Activated CD8-positive, alpha-beta memory T cell treated with anti-CD3 and anti-CD28 coated beads, Interleukin-2, amount 50 U/mL, for 24 hours (primary cell): Measurements from ENCODE around the gene SIRT6.
"Not testable (repeated sequence)": the region's sequence is repeated elsewhere in the genome, so short reads cannot be mapped to it uniquely, and the experiment has no call there.

Experiments used
- DNase-seq: peaks from one replicate; pipeline ENCODE4 v3.0.0-alpha.2; 2020; ENCODE audit errors: extremely low read depth

SIRT6 gene

DNA sequence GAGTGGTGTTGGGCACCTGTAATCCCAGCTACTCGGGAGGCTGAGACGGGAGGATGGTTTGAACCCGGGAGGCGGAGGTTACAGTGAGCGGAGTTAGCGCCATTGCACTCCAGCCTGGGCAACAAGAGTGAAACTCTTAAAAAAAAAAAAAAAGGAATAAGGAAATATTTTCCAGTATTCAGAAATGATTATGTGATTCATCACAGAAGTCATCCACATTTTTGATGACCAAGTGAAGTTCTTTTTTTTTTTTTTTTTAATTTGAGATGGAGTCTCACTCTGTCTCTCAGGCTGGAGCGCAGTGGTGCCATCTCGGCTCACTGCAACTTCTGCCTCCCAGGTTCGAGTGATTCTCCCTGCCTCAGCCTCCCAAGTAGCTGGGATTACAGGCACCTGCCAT, 47.0 kb downstream of the SIRT6 start:
- DNase-seq = not testable (repeated sequence)

DNA sequence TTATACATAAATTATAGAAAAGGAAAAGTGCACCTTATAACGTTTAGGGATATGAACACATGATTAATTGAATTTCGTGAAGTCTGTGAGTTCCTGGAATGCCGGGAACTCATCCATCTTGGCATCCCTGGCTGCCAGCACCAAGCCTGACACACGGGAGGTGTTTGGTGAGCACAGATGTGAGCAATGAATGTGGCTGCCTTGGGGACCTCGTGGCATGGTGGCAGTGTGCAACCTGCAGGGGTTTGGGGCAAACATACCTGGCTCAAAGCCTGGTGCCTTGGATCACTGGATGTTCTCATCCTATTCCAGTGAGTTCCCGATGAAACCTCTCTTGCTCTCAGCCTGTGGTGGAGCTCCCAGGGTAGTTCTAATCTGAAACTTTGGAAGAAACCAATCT, 48.0 kb downstream of the SIRT6 start:
- no peak for DNase-seq

DNA sequence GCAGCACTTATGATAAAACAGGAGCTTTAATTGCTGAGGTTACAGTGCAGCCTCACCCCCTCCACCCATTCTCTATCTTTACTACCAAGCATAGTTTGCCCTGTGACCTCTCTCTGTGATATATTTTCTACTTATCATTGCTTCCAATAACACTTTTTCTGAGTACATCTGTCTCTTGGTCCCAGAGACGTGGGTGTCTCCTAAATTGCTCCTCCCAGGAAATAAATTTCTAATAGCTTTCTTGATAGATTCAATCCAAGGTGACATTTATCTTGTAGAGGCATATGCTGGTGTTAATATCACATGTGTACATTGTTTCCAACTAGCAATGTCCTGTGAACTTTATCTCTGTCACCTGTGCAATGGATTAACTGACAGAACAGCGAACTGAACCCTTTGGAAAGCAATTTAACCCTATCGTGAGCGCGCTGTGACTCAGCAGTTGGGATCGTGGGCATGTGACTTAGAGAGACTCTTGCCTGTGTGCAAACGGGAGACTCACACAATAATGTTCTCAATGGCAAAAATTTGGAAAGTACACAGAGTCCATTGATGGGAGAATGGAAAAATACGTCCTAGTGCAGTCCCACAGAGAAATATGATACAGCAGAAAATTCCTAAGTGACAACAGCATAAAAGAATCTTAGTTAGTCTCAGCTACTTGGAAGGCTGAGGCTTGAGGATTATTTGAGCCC, 51.5 kb downstream of the SIRT6 start:
- no peak for DNase-seq

DNA sequence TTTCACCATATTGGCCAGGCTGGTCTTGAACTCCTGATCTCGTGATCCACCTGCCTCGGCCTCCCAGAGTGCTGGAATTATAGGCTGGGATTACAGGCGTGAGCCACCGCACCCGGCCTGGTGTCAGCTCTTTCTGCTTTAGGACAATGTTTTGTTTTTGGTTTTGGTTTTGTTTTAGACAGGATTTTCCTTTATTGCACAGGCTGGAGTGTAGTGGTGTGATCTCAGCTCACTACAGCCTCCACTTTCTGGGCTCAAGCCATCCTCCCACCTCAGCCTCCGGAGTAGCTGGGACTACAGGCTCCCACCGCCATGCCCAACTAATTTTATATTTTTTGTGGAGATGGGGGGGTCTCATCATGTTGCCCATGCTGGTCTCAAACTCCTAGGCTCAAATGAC, 53.3 kb downstream of the SIRT6 start:
- DNase-seq = not testable (repeated sequence)

GRCh38 chr19:4127322-4127721, 55.0 kb downstream of the SIRT6 start:
- not testable (repeated sequence) for DNase-seq

DNA sequence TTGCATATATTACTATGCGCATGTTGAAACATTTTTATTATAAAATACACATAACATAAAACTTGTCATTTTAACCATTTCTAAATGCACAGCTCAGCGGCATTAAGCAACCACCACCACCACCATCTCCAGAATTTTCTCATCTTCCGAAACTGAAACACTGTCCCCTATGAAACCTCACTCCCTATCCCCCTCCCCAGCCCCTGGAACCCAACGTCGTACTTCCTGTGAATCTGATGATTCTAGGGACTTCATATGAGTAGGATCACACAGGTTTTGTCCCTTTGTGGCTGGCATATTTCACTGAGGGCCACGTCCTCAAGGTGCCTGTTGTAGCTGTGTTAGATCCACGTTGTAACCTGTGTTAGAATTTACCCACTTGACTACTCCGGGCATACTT, 57.7 kb downstream of the SIRT6 start:
- DNase-seq = no peak
